Measurements from ENCODE around the gene SGPP1.
A peak's percentile ranks its signal among the peaks of the same experiment; 100 is the strongest.

The SGPP1 gene

GRCh38 chr14:63686926-63687325 lies 40.9 kb downstream of the SGPP1 start:
- no peak for TF ChIP-seq CTCF (IDR thresholded peaks at IDR 0.05; ENCODE audit: unreplicated experiment in 3 of 3)

GRCh38 chr14:63685401-63685800 lies 42.5 kb downstream of the SGPP1 start:
- no peak for TF ChIP-seq CTCF (IDR thresholded peaks at IDR 0.05; ENCODE audit: unreplicated experiment in 3 of 3)
- no peaks in the 10 kb centered on the region for H3K4me1 Mint-ChIP-seq
- H3K4me3 Mint-ChIP-seq, result no peak overlapping the region
- peaks cover 4% of the 10 kb centered on the region for H3K36me3 Mint-ChIP-seq (ENCODE audit: low read depth)
- no peaks in the 10 kb centered on the region for H3K9me3 Mint-ChIP-seq
- H3K27me3 Mint-ChIP-seq (ENCODE audit: low read depth), result no peaks in the 10 kb centered on the region
- no peak overlapping the region for H3K27ac Mint-ChIP-seq

More at GRCh38 chr14:63686926-63687325, 40.9 kb downstream of the SGPP1 start:
- Mint-ChIP-seq H3K27me3 (ENCODE audit: low read depth) (no peaks in the 10 kb centered on the region), H3K27ac (no peak overlapping the region), H3K4me1 (no peaks in the 10 kb centered on the region), H3K36me3 (ENCODE audit: low read depth) (peaks cover 4% of the 10 kb centered on the region), H3K9me3 (no peaks in the 10 kb centered on the region), H3K4me3 (no peak overlapping the region)

DNA sequence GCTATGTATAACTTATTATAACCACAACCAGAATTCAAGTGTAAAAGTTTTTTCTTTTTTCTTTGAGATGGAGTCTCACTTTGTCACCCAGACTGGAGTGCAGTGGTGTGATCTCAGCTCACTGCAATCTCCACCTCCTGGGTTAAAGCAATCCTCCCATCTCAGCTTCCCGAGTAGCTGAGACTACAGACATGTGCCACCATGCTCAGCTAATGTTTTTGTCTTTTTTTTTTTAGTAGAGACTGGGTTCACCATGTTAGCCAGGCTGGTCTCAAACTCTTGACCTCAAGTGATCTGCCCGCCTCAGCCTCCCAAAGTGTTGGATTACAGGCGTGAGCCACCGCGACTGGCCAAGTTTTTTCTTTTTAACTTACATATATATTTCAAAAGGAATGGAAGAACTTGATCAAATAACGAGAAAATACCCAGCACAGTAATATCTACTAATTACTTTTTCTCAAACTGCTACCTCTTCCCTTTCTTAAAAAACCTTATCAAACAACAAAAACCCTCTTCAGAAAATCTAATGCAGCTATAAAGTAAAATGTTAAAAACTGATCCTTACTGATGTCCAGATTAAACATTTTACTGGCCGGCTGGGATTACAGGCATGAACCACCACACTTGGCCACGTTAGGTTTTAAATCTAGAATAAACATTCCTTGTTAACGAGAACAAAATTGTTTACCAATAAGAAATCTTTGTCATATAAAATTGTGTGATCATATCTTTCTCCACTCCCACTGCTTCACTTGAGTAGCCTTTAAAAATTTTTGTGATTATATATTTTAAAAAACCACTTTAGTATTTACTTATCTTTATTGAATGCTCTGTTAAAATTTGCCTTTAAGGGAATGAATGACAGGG lies 44.9 kb downstream of the SGPP1 start:
- Mint-ChIP-seq H3K9me3 (no peaks in the 10 kb centered on the region), H3K4me1 (no peaks in the 10 kb centered on the region)

GRCh38 chr14:63678536-63678935 lies 49.3 kb downstream of the SGPP1 start:
- no peaks in the 10 kb centered on the region for H3K4me1 Mint-ChIP-seq
- H3K27me3 Mint-ChIP-seq (ENCODE audit: low read depth), result no peaks in the 10 kb centered on the region
- H3K9me3 Mint-ChIP-seq, result no peaks in the 10 kb centered on the region
- H3K36me3 Mint-ChIP-seq (ENCODE audit: low read depth), result peaks cover 8% of the 10 kb centered on the region
- no peak overlapping the region for H3K27ac Mint-ChIP-seq
- TF ChIP-seq CTCF (IDR thresholded peaks at IDR 0.05; ENCODE audit: unreplicated experiment in 3 of 3), result no peak
- no peak overlapping the region for H3K4me3 Mint-ChIP-seq

More for the DNA sequence above, 44.9 kb downstream of the SGPP1 start:
- H3K36me3 Mint-ChIP-seq (ENCODE audit: low read depth), result peaks cover 4% of the 10 kb centered on the region
- no peak overlapping the region for H3K27ac Mint-ChIP-seq
- no peak for TF ChIP-seq CTCF (IDR thresholded peaks at IDR 0.05; ENCODE audit: unreplicated experiment in 3 of 3)
- no peaks in the 10 kb centered on the region for H3K27me3 Mint-ChIP-seq (ENCODE audit: low read depth)
- H3K4me3 Mint-ChIP-seq, result no peak overlapping the region

GRCh38 chr14:63677891-63678379 lies 49.9 kb downstream of the SGPP1 start:
- H3K4me3 Mint-ChIP-seq, result no peak overlapping the region
- TF ChIP-seq CTCF (IDR thresholded peaks at IDR 0.05; ENCODE audit: unreplicated experiment in 3 of 3), result no peak
- peaks cover 8% of the 10 kb centered on the region for H3K36me3 Mint-ChIP-seq (ENCODE audit: low read depth)
- H3K9me3 Mint-ChIP-seq, result no peaks in the 10 kb centered on the region
- peaks cover under 1% of the 10 kb centered on the region for H3K4me1 Mint-ChIP-seq
- peak overlapping the region in 1 of 3 experiments; percentile 60 for H3K27ac Mint-ChIP-seq
- no peaks in the 10 kb centered on the region for H3K27me3 Mint-ChIP-seq (ENCODE audit: low read depth)

- no peak overlapping the region for H3K27ac Mint-ChIP-seq
- no peaks in the 10 kb centered on the region for H3K27me3 Mint-ChIP-seq (ENCODE audit: low read depth)
- peaks cover 8% of the 10 kb centered on the region for H3K36me3 Mint-ChIP-seq (ENCODE audit: low read depth)
- TF ChIP-seq CTCF (IDR thresholded peaks at IDR 0.05; ENCODE audit: unreplicated experiment in 3 of 3), result no peak
- H3K4me1 Mint-ChIP-seq, result peaks cover 11% of the 10 kb centered on the region
- no peaks in the 10 kb centered on the region for H3K9me3 Mint-ChIP-seq
- no peak overlapping the region for H3K4me3 Mint-ChIP-seq
These were observed 51.2 kb downstream of the SGPP1 start for GRCh38 chr14:63676615-63677014.
